ENCODE data around the gene NHLRC3. TPM values are rescaled to one million over a fixed set of nuclear protein-coding genes. Genes with fewer than 3 reads are reported as not detected.

Gene NHLRC3
- total RNA-seq, 4 donors from 2014 or later: 5.9 to 24.5 (median 11.1) TPM

- Histone ChIP-seq H3K4me3 (no peak overlapping the region), H3K9me3 (no peaks in the 10 kb centered on the region), H3K36me3 (no peaks in the 10 kb centered on the region), H3K4me1 (peaks cover 38% of the 10 kb centered on the region), H3K27ac (no peak overlapping the region), H3K27me3 (no peaks in the 10 kb centered on the region)
- no peak for DNase-seq (ENCODE audit: low spot score in 2 of 2)
- 41% methylated on average over 1 of the region's 1 CpG for WGBS
- no peak for TF ChIP-seq EP300 (IDR thresholded peaks at IDR 0.05)
- no peak for TF ChIP-seq POLR2AphosphoS5 (IDR thresholded peaks at IDR 0.05)
- no peak for TF ChIP-seq CTCF (IDR thresholded peaks at IDR 0.05)
- no peak for TF ChIP-seq POLR2A (IDR thresholded peaks at IDR 0.05)
These were observed 1.9 kb downstream of the NHLRC3 start for GRCh38 chr13:39040206-39040605.

- WGBS: 95% methylated on average over 3 of the region's 3 CpGs
- Histone ChIP-seq H3K9me3 (no peaks in the 10 kb centered on the region), H3K4me1 (peaks cover 17% of the 10 kb centered on the region), H3K27ac (no peak overlapping the region), H3K27me3 (no peaks in the 10 kb centered on the region), H3K4me3 (no peak overlapping the region), H3K36me3 (no peaks in the 10 kb centered on the region)
- no peak for DNase-seq (ENCODE audit: low spot score in 2 of 2)
- no peak for TF ChIP-seq POLR2AphosphoS5 (IDR thresholded peaks at IDR 0.05)
- TF ChIP-seq POLR2A (IDR thresholded peaks at IDR 0.05): no peak
These were observed 6.3 kb downstream of the NHLRC3 start for GRCh38 chr13:39044536-39044935.

GRCh38 chr13:39047560-39047959 is 9.3 kb downstream of the NHLRC3 start:
- H3K27ac ChIP-seq: no peak overlapping the region

GRCh38 chr13:39048806-39049205 is 10.6 kb downstream of the NHLRC3 start:
- Histone ChIP-seq H3K36me3 (no peaks in the 10 kb centered on the region), H3K4me3 (no peak overlapping the region), H3K27me3 (no peaks in the 10 kb centered on the region), H3K4me1 (peaks cover 6% of the 10 kb centered on the region), H3K27ac (no peak overlapping the region), H3K9me3 (no peaks in the 10 kb centered on the region)
- no peak for DNase-seq (ENCODE audit: low spot score in 2 of 2)
- TF ChIP-seq POLR2A (IDR thresholded peaks at IDR 0.05) (no peak), CTCF (IDR thresholded peaks at IDR 0.05) (no peak), EP300 (IDR thresholded peaks at IDR 0.05) (no peak), POLR2AphosphoS5 (IDR thresholded peaks at IDR 0.05) (no peak)

More at GRCh38 chr13:39047560-39047959, 9.3 kb downstream of the NHLRC3 start:
- 15% methylated on average over 2 of the region's 2 CpGs for WGBS
- no peaks in the 10 kb centered on the region for H3K27me3 ChIP-seq
- no peaks in the 10 kb centered on the region for H3K36me3 ChIP-seq
- H3K4me3 ChIP-seq: no peak overlapping the region
- DNase-seq (ENCODE audit: low spot score in 2 of 2): no peak
- TF ChIP-seq CTCF (IDR thresholded peaks at IDR 0.05): no peak
- no peak for TF ChIP-seq POLR2A (IDR thresholded peaks at IDR 0.05)
- TF ChIP-seq EP300 (IDR thresholded peaks at IDR 0.05): no peak
- no peak for TF ChIP-seq POLR2AphosphoS5 (IDR thresholded peaks at IDR 0.05)
- H3K9me3 ChIP-seq: no peaks in the 10 kb centered on the region
- H3K4me1 ChIP-seq: peaks cover 6% of the 10 kb centered on the region

GRCh38 chr13:39049274-39049673 is 11.0 kb downstream of the NHLRC3 start:
- TF ChIP-seq POLR2AphosphoS5 (IDR thresholded peaks at IDR 0.05) (no peak), EP300 (IDR thresholded peaks at IDR 0.05) (no peak), CTCF (IDR thresholded peaks at IDR 0.05) (no peak), POLR2A (IDR thresholded peaks at IDR 0.05) (no peak)
- H3K9me3 ChIP-seq: no peaks in the 10 kb centered on the region
- no peak for DNase-seq (ENCODE audit: low spot score in 2 of 2)
- H3K27ac ChIP-seq: no peak overlapping the region
- no peaks in the 10 kb centered on the region for H3K36me3 ChIP-seq
- peaks cover 6% of the 10 kb centered on the region for H3K4me1 ChIP-seq
- 91% methylated on average over 3 of the region's 3 CpGs for WGBS
- no peaks in the 10 kb centered on the region for H3K27me3 ChIP-seq
- H3K4me3 ChIP-seq: no peak overlapping the region

- peaks cover 6% of the 10 kb centered on the region for H3K4me1 ChIP-seq
- H3K36me3 ChIP-seq: no peaks in the 10 kb centered on the region
- DNase-seq (ENCODE audit: low spot score in 2 of 2): no peak
- no peak overlapping the region for H3K27ac ChIP-seq
- WGBS: 32% methylated on average over 1 of the region's 1 CpG
- no peaks in the 10 kb centered on the region for H3K9me3 ChIP-seq
- TF ChIP-seq POLR2A (IDR thresholded peaks at IDR 0.05) (no peak), EP300 (IDR thresholded peaks at IDR 0.05) (no peak), POLR2AphosphoS5 (IDR thresholded peaks at IDR 0.05) (no peak), CTCF (IDR thresholded peaks at IDR 0.05) (peak in 1 of 2 donors; percentile 24)
- no peak overlapping the region for H3K4me3 ChIP-seq
- no peaks in the 10 kb centered on the region for H3K27me3 ChIP-seq
These were observed 12.9 kb downstream of the NHLRC3 start for GRCh38 chr13:39051157-39051556.
